ENCODE measurements around the gene OARD1.
A peak's percentile ranks its signal among the peaks of the same experiment; 100 is the strongest.

Gene OARD1

GRCh38 chr6:41100871-41101287 is 28.7 kb upstream of the OARD1 start:
- no peak for ATAC-seq
- TF ChIP-seq PPARA (CRISPR knock-in tag; IDR thresholded peaks at IDR 0.05; ENCODE audit: borderline replicate concordance) (no peak), RARB (CRISPR knock-in tag; IDR thresholded peaks at IDR 0.05) (no peak), CSDC2 (CRISPR knock-in tag; IDR thresholded peaks at IDR 0.05) (no peak), ZNF565 (CRISPR knock-in tag; conservative IDR thresholded peaks at IDR 0.05; ENCODE audit: low read depth) (no peak), ARNTL (CRISPR knock-in tag; IDR thresholded peaks at IDR 0.05; ENCODE audit: borderline replicate concordance, low read depth) (no peak), ESRRG (CRISPR knock-in tag; IDR thresholded peaks at IDR 0.05) (no peak), SNAI2 (CRISPR knock-in tag; IDR thresholded peaks at IDR 0.05) (no peak), CSRNP3 (CRISPR knock-in tag; IDR thresholded peaks at IDR 0.05) (no peak), BACH2 (CRISPR knock-in tag; IDR thresholded peaks at IDR 0.05; ENCODE audit: borderline replicate concordance) (no peak), ZFP3 (CRISPR knock-in tag; IDR thresholded peaks at IDR 0.05) (no peak), TCF4 (CRISPR knock-in tag; IDR thresholded peaks at IDR 0.05; ENCODE audit: borderline replicate concordance) (no peak), ZNF70 (CRISPR knock-in tag; IDR thresholded peaks at IDR 0.05) (no peak), ZNF8 (CRISPR knock-in tag; IDR thresholded peaks at IDR 0.05) (no peak)
- TF ChIP-seq, protein P1, sequence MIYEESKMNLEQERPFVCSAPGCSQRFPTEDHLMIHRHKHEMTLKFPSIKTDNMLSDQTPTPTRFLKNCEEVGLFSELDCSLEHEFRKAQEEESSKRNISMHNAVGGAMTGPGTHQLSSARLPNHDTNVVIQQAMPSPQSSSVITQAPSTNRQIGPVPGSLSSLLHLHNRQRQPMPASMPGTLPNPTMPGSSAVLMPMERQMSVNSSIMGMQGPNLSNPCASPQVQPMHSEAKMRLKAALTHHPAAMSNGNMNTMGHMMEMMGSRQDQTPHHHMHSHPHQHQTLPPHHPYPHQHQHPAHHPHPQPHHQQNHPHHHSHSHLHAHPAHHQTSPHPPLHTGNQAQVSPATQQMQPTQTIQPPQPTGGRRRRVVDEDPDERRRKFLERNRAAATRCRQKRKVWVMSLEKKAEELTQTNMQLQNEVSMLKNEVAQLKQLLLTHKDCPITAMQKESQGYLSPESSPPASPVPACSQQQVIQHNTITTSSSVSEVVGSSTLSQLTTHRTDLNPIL (CRISPR knock-in tag; IDR thresholded peaks at IDR 0.05; ENCODE audit: low read depth): no peak
- TF ChIP-seq, protein P2, sequence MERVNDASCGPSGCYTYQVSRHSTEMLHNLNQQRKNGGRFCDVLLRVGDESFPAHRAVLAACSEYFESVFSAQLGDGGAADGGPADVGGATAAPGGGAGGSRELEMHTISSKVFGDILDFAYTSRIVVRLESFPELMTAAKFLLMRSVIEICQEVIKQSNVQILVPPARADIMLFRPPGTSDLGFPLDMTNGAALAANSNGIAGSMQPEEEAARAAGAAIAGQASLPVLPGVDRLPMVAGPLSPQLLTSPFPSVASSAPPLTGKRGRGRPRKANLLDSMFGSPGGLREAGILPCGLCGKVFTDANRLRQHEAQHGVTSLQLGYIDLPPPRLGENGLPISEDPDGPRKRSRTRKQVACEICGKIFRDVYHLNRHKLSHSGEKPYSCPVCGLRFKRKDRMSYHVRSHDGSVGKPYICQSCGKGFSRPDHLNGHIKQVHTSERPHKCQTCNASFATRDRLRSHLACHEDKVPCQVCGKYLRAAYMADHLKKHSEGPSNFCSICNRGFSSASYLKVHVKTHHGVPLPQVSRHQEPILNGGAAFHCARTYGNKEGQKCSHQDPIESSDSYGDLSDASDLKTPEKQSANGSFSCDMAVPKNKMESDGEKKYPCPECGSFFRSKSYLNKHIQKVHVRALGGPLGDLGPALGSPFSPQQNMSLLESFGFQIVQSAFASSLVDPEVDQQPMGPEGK (CRISPR knock-in tag; IDR thresholded peaks at IDR 0.05; ENCODE audit: borderline replicate concordance): no peak
- TF ChIP-seq, protein P3, sequence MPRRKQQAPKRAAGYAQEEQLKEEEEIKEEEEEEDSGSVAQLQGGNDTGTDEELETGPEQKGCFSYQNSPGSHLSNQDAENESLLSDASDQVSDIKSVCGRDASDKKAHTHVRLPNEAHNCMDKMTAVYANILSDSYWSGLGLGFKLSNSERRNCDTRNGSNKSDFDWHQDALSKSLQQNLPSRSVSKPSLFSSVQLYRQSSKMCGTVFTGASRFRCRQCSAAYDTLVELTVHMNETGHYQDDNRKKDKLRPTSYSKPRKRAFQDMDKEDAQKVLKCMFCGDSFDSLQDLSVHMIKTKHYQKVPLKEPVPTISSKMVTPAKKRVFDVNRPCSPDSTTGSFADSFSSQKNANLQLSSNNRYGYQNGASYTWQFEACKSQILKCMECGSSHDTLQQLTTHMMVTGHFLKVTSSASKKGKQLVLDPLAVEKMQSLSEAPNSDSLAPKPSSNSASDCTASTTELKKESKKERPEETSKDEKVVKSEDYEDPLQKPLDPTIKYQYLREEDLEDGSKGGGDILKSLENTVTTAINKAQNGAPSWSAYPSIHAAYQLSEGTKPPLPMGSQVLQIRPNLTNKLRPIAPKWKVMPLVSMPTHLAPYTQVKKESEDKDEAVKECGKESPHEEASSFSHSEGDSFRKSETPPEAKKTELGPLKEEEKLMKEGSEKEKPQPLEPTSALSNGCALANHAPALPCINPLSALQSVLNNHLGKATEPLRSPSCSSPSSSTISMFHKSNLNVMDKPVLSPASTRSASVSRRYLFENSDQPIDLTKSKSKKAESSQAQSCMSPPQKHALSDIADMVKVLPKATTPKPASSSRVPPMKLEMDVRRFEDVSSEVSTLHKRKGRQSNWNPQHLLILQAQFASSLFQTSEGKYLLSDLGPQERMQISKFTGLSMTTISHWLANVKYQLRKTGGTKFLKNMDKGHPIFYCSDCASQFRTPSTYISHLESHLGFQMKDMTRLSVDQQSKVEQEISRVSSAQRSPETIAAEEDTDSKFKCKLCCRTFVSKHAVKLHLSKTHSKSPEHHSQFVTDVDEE (CRISPR knock-in tag; IDR thresholded peaks at IDR 0.05): no peak

- TF ChIP-seq ZFP30 (CRISPR knock-in tag; IDR thresholded peaks at IDR 0.05) (no peak), ZNF70 (CRISPR knock-in tag; IDR thresholded peaks at IDR 0.05) (no peak), ZC3H10 (CRISPR knock-in tag; IDR thresholded peaks at IDR 0.05) (no peak)
- TF ChIP-seq, protein P2 (CRISPR knock-in tag; IDR thresholded peaks at IDR 0.05; ENCODE audit: borderline replicate concordance): no peak
- ATAC-seq: no peak; the same call in 2 of the 3 replicates
These were observed 26.2 kb upstream of the OARD1 start for GRCh38 chr6:41098366-41098765.

DNA sequence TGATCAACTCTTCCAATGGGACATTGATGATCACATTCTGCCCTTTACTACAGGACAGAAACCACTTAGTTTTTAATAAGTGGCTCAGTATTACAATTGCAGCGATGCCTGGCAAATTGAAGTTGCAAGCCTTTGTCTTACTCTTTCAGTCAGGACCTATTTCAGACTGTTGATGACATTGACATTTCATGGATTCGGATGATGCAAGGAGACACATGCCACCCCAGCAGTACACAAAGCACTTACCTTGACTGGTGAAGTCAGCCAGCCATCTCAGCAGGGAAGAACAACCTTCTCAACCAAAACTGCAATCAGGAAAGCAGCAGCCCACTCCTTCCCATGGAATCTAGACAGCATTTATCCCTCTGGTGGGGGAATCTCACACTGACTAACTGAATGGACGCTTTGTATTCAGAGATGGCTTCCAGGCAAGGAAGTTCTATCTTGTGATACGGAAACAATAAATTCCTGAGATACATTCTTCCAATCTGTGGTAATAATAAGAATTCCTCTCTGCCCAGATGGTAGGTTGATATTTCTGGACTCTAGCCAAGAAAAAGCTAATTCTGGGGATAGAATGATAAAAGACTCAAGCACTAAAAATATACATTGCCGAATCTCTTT is 25.4 kb upstream of the OARD1 start:
- peak; percentile 89 for ATAC-seq
- TF ChIP-seq ZNF70 (CRISPR knock-in tag; IDR thresholded peaks at IDR 0.05) (no peak), CSRNP3 (CRISPR knock-in tag; IDR thresholded peaks at IDR 0.05) (no peak), GLIS3 (CRISPR knock-in tag; IDR thresholded peaks at IDR 0.05) (no peak), ESRRG (CRISPR knock-in tag; IDR thresholded peaks at IDR 0.05) (no peak), ZNF8 (CRISPR knock-in tag; IDR thresholded peaks at IDR 0.05) (no peak), ISL1 (CRISPR knock-in tag; IDR thresholded peaks at IDR 0.05) (peak; percentile 46), ZFP3 (CRISPR knock-in tag; IDR thresholded peaks at IDR 0.05) (0 out of 2 replicates have a peak, but pooled peaks have one; percentile 23), RARB (CRISPR knock-in tag; IDR thresholded peaks at IDR 0.05) (no peak), CSDC2 (CRISPR knock-in tag; IDR thresholded peaks at IDR 0.05) (no peak), BACH2 (CRISPR knock-in tag; IDR thresholded peaks at IDR 0.05; ENCODE audit: borderline replicate concordance) (no peak)
- TF ChIP-seq, protein P3 (CRISPR knock-in tag; IDR thresholded peaks at IDR 0.05): no peak
- TF ChIP-seq, protein P4, sequence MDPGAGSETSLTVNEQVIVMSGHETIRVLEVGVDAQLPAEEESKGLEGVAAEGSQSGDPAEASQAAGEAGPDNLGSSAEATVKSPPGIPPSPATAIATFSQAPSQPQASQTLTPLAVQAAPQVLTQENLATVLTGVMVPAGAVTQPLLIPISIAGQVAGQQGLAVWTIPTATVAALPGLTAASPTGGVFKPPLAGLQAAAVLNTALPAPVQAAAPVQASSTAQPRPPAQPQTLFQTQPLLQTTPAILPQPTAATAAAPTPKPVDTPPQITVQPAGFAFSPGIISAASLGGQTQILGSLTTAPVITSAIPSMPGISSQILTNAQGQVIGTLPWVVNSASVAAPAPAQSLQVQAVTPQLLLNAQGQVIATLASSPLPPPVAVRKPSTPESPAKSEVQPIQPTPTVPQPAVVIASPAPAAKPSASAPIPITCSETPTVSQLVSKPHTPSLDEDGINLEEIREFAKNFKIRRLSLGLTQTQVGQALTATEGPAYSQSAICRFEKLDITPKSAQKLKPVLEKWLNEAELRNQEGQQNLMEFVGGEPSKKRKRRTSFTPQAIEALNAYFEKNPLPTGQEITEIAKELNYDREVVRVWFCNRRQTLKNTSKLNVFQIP (CRISPR knock-in tag; IDR thresholded peaks at IDR 0.05; ENCODE audit: borderline replicate concordance, low read depth): no peak

All from SK-N-SH treated with all-trans-retinoic acid at 6 μM for 48 hours (cell line).